Neural progenitor cell (in vitro differentiated cells): ENCODE results near the gene CAMK1D. TPM values are rescaled to one million over a fixed set of nuclear protein-coding genes. Genes with fewer than 3 reads are reported as not detected.

Source experiments
- DNase-seq: peaks from one replicate; pipeline ENCODE4 v3.0.0-alpha.2; 2016; ENCODE audit warnings: low spot score
- H2AFZ ChIP-seq: fragments of 200-600 bp; sonication (generic); replicated peaks from 2 replicates; pipeline ENCODE4 v1.6.1; 2016; ENCODE audit warnings: antibody characterized with exemption
- H3F3A ChIP-seq: fragments of 200-600 bp; sonication (generic); 2 replicates; pipeline ENCODE4 v1.6.1; 2016; ENCODE audit warnings: antibody characterized with exemption, low read depth
- H3K27ac ChIP-seq: fragments of 200-600 bp; sonication (generic); 2 replicates; pipeline ENCODE4 v1.5.1; 2016; ENCODE audit warnings: mild to moderate bottlenecking
- H3K27me3 ChIP-seq: fragments of 200-600 bp; sonication (generic); 2 replicates; pipeline ENCODE4 v1.6.1; 2016; ENCODE audit warnings: mild to moderate bottlenecking, moderate library complexity
- H3K36me3 ChIP-seq: fragments of 200-600 bp; sonication (generic); 2 replicates; pipeline ENCODE4 v1.5.1; 2016
- H3K4me1 ChIP-seq: fragments of 200-600 bp; sonication (generic); 2 replicates; pipeline ENCODE4 v1.6.1; 2016; ENCODE audit warnings: mixed run types
- H3K4me2 ChIP-seq: fragments of 200-600 bp; sonication (generic); 2 replicates; pipeline ENCODE4 v1.6.1; 2016
- H3K4me3 ChIP-seq: fragments of 200-600 bp; sonication (generic); 2 replicates; pipeline ENCODE4 v1.5.1; 2016
- H3K79me2 ChIP-seq: fragments of 200-600 bp; sonication (generic); 2 replicates; pipeline ENCODE4 v1.6.1; 2016; ENCODE audit warnings: low read depth
- H3K9ac ChIP-seq: fragments of 200-600 bp; sonication (generic); 2 replicates; pipeline ENCODE4 v1.6.1; 2016
- H3K9me3 ChIP-seq: fragments of 200-600 bp; sonication (generic); 2 replicates; pipeline ENCODE4 v1.5.1; 2016; ENCODE audit warnings: low read depth
- H4K20me1 ChIP-seq: fragments of 200-600 bp; sonication (generic); 2 replicates; pipeline ENCODE4 v1.6.1; 2016; ENCODE audit warnings: low read depth
- H3K27ac Mint-ChIP-seq: 3 replicates; pipeline ENCODE4 v1.8.0; 2021; ENCODE audit warnings: mixed read lengths
- H3K27me3 Mint-ChIP-seq: 2 replicates; pipeline ENCODE4 v1.8.0; 2022; ENCODE audit warnings: low read depth, mild to moderate bottlenecking, inconsistent platforms, moderate library complexity, mixed read lengths; ENCODE audit not compliant: insufficient read depth
- H3K36me3 Mint-ChIP-seq: 3 replicates; pipeline ENCODE4 v1.8.0; 2021; ENCODE audit warnings: mixed read lengths
- H3K4me1 Mint-ChIP-seq: 3 replicates; pipeline ENCODE4 v1.8.0; 2021; ENCODE audit warnings: mixed read lengths
- H3K4me3 Mint-ChIP-seq: 3 replicates; pipeline ENCODE4 v1.8.0; 2021; ENCODE audit warnings: mild to moderate bottlenecking, moderate library complexity, mixed read lengths
- H3K9me3 Mint-ChIP-seq: 3 replicates; pipeline ENCODE4 v1.8.0; 2020; ENCODE audit warnings: mixed read lengths
- CTCF ChIP-seq: fragments of 200-600 bp; sonication (generic); IDR thresholded peaks from 2 replicates; pipeline ENCODE4 v1.5.1; 2017; ENCODE audit warnings: antibody characterized with exemption, mild to moderate bottlenecking
- EZH2 ChIP-seq: fragments of 200-600 bp; sonication (generic); IDR thresholded peaks from 2 replicates; pipeline ENCODE4 v1.6.1; 2017; ENCODE audit warnings: antibody characterized with exemption, mild to moderate bottlenecking, moderate library complexity
- EZH2phosphoT487 ChIP-seq: fragments of 200-600 bp; sonication (generic); IDR thresholded peaks from 2 replicates; pipeline ENCODE4 v1.6.1; 2017; ENCODE audit warnings: antibody characterized with exemption
- total RNA-seq: library from RNA; depleted of rRNA; stranded (reverse); fragments of >200 nt; gene quantifications from 2 replicates; pipeline ENCODE4 v1.2.3, GENCODE V29; 2015; ENCODE audit warnings: low replicate concordance

Gene CAMK1D
- total RNA-seq, 1 donor from 2014 or later: 7.6 TPM

DNA sequence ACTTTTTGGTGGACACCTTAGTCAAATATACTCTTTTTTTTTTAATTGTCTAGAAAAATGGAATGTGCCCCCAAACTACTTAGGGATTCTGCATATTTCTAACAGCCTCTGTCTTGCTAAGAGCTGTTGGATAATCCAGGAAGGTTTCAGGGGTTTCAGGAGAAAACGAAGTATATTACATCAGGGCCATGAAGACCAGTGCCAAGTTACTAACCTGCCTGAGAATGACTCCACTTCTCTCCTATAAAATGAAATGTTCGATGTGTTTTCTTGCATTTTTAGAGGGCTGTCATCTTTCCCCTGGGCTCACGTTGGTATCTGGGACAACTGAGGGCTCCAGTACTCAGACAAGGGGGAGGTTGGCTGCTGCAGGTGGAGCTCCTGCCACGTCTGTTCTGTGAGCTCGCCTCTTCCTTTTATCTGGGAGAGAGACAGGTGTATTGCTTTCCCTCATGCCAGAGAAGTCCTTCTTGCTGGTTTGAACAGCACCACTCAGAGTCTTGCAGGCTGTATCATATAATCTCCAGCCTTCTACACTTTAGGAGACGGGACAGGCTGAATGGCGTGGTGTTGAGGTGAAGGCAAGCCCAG is 71.3 kb downstream of the CAMK1D start:
- H3K27me3 Mint-ChIP-seq: no peaks in the 10 kb centered on the region
- H3K4me1 Mint-ChIP-seq: no peaks in the 10 kb centered on the region
- Histone ChIP-seq H3K4me1 (no peaks in the 10 kb centered on the region), H2AFZ (no peak overlapping the region), H3K27me3 (no peaks in the 10 kb centered on the region), H3K4me3 (no peak overlapping the region), H4K20me1 (no peaks in the 10 kb centered on the region), H3K9me3 (no peaks in the 10 kb centered on the region), H3K79me2 (no peaks in the 10 kb centered on the region), H3K36me3 (no peaks in the 10 kb centered on the region), H3F3A (no peaks in the 10 kb centered on the region), H3K4me2 (no peak overlapping the region), H3K27ac (no peak overlapping the region), H3K9ac (no peak overlapping the region)
- TF ChIP-seq CTCF (no peak), EZH2phosphoT487 (no peak), EZH2 (no peak)
- no peaks in the 10 kb centered on the region for H3K9me3 Mint-ChIP-seq
- no peak overlapping the region for H3K27ac Mint-ChIP-seq
- H3K4me3 Mint-ChIP-seq: no peak overlapping the region
- no peak for DNase-seq
- H3K36me3 Mint-ChIP-seq: peaks cover 2% of the 10 kb centered on the region

GRCh38 chr10:12422189-12422588 is 72.8 kb downstream of the CAMK1D start:
- no peaks in the 10 kb centered on the region for H3K79me2 ChIP-seq
- H2AFZ ChIP-seq: no peak overlapping the region
- DNase-seq: no peak
- H4K20me1 ChIP-seq: no peaks in the 10 kb centered on the region
- H3K27me3 Mint-ChIP-seq: no peaks in the 10 kb centered on the region
- no peaks in the 10 kb centered on the region for H3K4me1 Mint-ChIP-seq
- no peaks in the 10 kb centered on the region for H3K36me3 ChIP-seq
- no peak overlapping the region for H3K4me3 ChIP-seq
- peaks cover 2% of the 10 kb centered on the region for H3K36me3 Mint-ChIP-seq
- no peaks in the 10 kb centered on the region for H3F3A ChIP-seq
- no peak overlapping the region for H3K9ac ChIP-seq
- H3K4me1 ChIP-seq: no peaks in the 10 kb centered on the region
- no peaks in the 10 kb centered on the region for H3K9me3 ChIP-seq
- H3K27ac ChIP-seq: no peak overlapping the region
- H3K27ac Mint-ChIP-seq: no peak overlapping the region
- no peak overlapping the region for H3K4me2 ChIP-seq
- H3K4me3 Mint-ChIP-seq: no peak overlapping the region
- H3K27me3 ChIP-seq: no peaks in the 10 kb centered on the region
- H3K9me3 Mint-ChIP-seq: no peaks in the 10 kb centered on the region
- TF ChIP-seq EZH2phosphoT487 (no peak), CTCF (no peak), EZH2 (no peak)

DNA sequence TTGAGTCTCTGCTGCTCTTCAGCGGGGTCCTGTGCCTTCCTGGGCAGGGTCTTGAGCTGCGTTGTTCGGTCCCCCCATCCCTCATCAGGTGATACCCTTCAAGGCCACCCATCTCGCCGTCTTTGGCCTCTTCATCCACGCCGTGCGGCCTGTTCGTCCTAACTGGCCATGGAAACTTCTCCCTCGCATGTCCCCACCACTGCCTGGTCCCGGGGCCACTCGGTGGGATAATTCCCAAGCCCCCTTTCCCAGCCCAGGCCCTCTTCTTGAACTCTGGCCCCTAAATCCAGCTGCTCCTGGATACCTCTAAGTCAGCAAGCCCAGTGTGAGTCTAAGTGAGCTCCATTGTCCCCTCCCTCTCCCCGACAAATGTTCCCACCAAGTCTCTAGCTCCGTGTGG is 74.5 kb downstream of the CAMK1D start:
- no peak for DNase-seq
- Mint-ChIP-seq H3K36me3 (peaks cover 2% of the 10 kb centered on the region), H3K27ac (peak overlapping the region; percentile 38), H3K4me3 (no peak overlapping the region), H3K27me3 (no peaks in the 10 kb centered on the region), H3K4me1 (no peaks in the 10 kb centered on the region), H3K9me3 (no peaks in the 10 kb centered on the region)
- Histone ChIP-seq H3K36me3 (no peaks in the 10 kb centered on the region), H3K27ac (no peak overlapping the region), H3K9ac (no peak overlapping the region), H2AFZ (no peak overlapping the region), H3F3A (no peaks in the 10 kb centered on the region), H3K27me3 (no peaks in the 10 kb centered on the region), H3K79me2 (no peaks in the 10 kb centered on the region), H4K20me1 (no peaks in the 10 kb centered on the region), H3K4me3 (no peak overlapping the region), H3K4me2 (no peak overlapping the region), H3K4me1 (no peaks in the 10 kb centered on the region), H3K9me3 (no peaks in the 10 kb centered on the region)
- TF ChIP-seq EZH2 (no peak), EZH2phosphoT487 (no peak), CTCF (no peak)
